OCI-LY1 (cell line): ENCODE measurements around the gene AKAP9.

Experiments used
- H2AFZ ChIP-seq: fragments of 200-600 bp; sonication (generic), shearing (Covaris generic); 2 replicates; pipeline ENCODE4 v1.6.0; 2014; ENCODE audit warnings: antibody characterized with exemption, mild to moderate bottlenecking, low read length
- H3F3A ChIP-seq: fragments of 200-600 bp; sonication (generic), shearing (Covaris generic); 2 replicates; pipeline ENCODE4 v1.6.0; 2014; ENCODE audit warnings: mild to moderate bottlenecking, antibody characterized with exemption, low read length, moderate library complexity; ENCODE audit not compliant: insufficient read depth
- H3K27ac ChIP-seq: fragments of 200-600 bp; sonication (generic); 2 replicates; pipeline ENCODE4 v1.5.1; 2014; ENCODE audit warnings: low read length, mixed run types, mild to moderate bottlenecking, low read depth; ENCODE audit not compliant: poor library complexity, severe bottlenecking
- H3K27me3 ChIP-seq: fragments of 200-600 bp; sonication (generic); 2 replicates; pipeline ENCODE4 v1.6.0; 2014; ENCODE audit warnings: antibody characterized with exemption, mild to moderate bottlenecking, low read length, moderate library complexity; ENCODE audit not compliant: insufficient read depth
- H3K36me3 ChIP-seq: fragments of 200-600 bp; sonication (generic); 2 replicates; pipeline ENCODE4 v1.6.1; 2014; ENCODE audit warnings: mild to moderate bottlenecking, antibody characterized with exemption, low read length, moderate library complexity, mixed read lengths; ENCODE audit not compliant: insufficient read depth
- H3K4me1 ChIP-seq: fragments of 200-600 bp; sonication (generic); 2 replicates; pipeline ENCODE4 v1.5.1; 2014; ENCODE audit warnings: mild to moderate bottlenecking, low read length, moderate library complexity; ENCODE audit not compliant: insufficient read depth, severe bottlenecking
- H3K4me2 ChIP-seq: fragments of 200-600 bp; sonication (generic), shearing (Covaris generic); 2 replicates; pipeline ENCODE4 v1.6.1; 2014; ENCODE audit warnings: low read length
- H3K4me3 ChIP-seq: fragments of 200-600 bp; sonication (generic); 2 replicates; pipeline ENCODE4 v1.5.1; 2014; ENCODE audit warnings: low read length, low read depth, mild to moderate bottlenecking, mixed read lengths; ENCODE audit not compliant: poor library complexity, severe bottlenecking
- H3K79me2 ChIP-seq: fragments of 200-600 bp; shearing (Covaris generic); 2 replicates; pipeline ENCODE4 v1.6.1; 2016; ENCODE audit warnings: mixed run types, low read length, mixed read lengths; ENCODE audit not compliant: insufficient read depth
- H3K9ac ChIP-seq: fragments of 200-600 bp; sonication (generic), shearing (Covaris generic); 2 replicates; pipeline ENCODE4 v1.6.1; 2014; ENCODE audit warnings: mild to moderate bottlenecking, low read length, mixed read lengths
- H3K9me2 ChIP-seq: fragments of 200-600 bp; sonication (generic), shearing (Covaris generic); 2 replicates; pipeline ENCODE4 v1.6.1; 2014; ENCODE audit warnings: low read depth, mild to moderate bottlenecking, low read length, mixed read lengths
- H3K9me3 ChIP-seq: fragments of 200-600 bp; shearing (Covaris generic); 2 replicates; pipeline ENCODE4 v1.6.1; 2014; ENCODE audit warnings: low read length, mixed read lengths
- H4K20me1 ChIP-seq: fragments of 200-600 bp; sonication (generic), shearing (Covaris generic); 2 replicates; pipeline ENCODE4 v1.6.0; 2016; ENCODE audit warnings: mild to moderate bottlenecking, low read length; ENCODE audit not compliant: insufficient read depth
- EZH2 ChIP-seq: fragments of 200-600 bp; sonication (generic), shearing (Covaris generic); IDR thresholded peaks from 2 replicates; pipeline ENCODE4 v1.8.0; 2017; ENCODE audit warnings: borderline replicate concordance, mixed run types, mild to moderate bottlenecking, antibody characterized with exemption, low read length, moderate library complexity, mixed read lengths
- TF ChIP-seq, protein P1 (sequence below): fragments of 200-600 bp; sonication (generic), shearing (Covaris generic); IDR thresholded peaks from 2 replicates; pipeline ENCODE4 v1.5.1; 2017; ENCODE audit warnings: mild to moderate bottlenecking, antibody characterized with exemption, low read length, moderate library complexity, mixed read lengths

AKAP9 gene

DNA sequence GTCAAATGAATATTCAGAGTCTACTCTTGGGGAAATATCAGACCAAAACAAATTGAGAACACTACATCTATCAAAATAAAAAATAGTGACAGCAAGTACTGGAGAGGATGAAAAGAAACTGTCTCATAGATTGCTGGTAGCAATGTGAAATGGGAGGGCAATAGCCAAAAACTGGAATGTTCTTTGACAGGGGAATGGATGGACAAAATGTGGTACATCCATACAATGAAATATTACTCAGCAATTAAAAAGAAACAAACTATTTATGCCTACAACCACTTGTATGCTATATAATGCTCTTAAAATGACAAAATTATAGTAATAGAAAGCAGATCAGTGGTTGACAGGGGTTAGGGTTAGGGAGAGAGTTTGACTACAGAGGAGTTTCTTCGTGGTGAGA lies 147.6 kb downstream of the AKAP9 start:
- H3K4me1 ChIP-seq, result no peaks in the 10 kb centered on the region
- H4K20me1 ChIP-seq, result no peaks in the 10 kb centered on the region
- H3K9me3 ChIP-seq, result no peaks in the 10 kb centered on the region
- no peaks in the 10 kb centered on the region for H3K9me2 ChIP-seq
- H2AFZ ChIP-seq, result no peak overlapping the region
- no peaks in the 10 kb centered on the region for H3K27me3 ChIP-seq
- no peak overlapping the region for H3K4me3 ChIP-seq
- H3K9ac ChIP-seq, result no peak overlapping the region
- no peak overlapping the region for H3K27ac ChIP-seq
- no peak overlapping the region for H3K4me2 ChIP-seq
- H3K36me3 ChIP-seq, result peaks cover 79% of the 10 kb centered on the region
- TF ChIP-seq, protein P1, sequence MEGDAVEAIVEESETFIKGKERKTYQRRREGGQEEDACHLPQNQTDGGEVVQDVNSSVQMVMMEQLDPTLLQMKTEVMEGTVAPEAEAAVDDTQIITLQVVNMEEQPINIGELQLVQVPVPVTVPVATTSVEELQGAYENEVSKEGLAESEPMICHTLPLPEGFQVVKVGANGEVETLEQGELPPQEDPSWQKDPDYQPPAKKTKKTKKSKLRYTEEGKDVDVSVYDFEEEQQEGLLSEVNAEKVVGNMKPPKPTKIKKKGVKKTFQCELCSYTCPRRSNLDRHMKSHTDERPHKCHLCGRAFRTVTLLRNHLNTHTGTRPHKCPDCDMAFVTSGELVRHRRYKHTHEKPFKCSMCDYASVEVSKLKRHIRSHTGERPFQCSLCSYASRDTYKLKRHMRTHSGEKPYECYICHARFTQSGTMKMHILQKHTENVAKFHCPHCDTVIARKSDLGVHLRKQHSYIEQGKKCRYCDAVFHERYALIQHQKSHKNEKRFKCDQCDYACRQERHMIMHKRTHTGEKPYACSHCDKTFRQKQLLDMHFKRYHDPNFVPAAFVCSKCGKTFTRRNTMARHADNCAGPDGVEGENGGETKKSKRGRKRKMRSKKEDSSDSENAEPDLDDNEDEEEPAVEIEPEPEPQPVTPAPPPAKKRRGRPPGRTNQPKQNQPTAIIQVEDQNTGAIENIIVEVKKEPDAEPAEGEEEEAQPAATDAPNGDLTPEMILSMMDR, result no peak
- no peak for TF ChIP-seq EZH2
- H3F3A ChIP-seq, result no peaks in the 10 kb centered on the region
- H3K79me2 ChIP-seq, result no peaks in the 10 kb centered on the region

DNA sequence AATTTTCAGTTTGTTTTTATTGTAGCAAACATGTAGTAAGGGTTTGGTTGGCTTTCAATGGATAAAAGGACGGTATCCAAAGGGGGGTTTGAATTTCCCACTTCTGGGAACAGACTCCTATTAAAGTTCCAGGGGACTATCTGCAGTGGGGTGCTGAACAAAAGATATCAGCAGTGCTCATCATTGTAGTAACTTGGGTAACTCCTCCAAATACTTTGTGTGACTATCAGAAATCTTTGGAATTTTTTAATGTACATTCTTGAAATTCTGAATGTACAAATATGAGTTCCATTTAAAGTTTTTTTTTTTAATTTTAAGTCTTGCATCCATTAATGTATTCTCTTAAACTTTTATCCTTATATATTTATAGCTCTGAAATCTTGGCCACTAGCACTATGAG lies 151.5 kb downstream of the AKAP9 start:
- H3K9me3 ChIP-seq, result no peaks in the 10 kb centered on the region
- H3K79me2 ChIP-seq, result no peaks in the 10 kb centered on the region
- no peak overlapping the region for H3K27ac ChIP-seq
- H3K9ac ChIP-seq, result no peak overlapping the region
- no peaks in the 10 kb centered on the region for H3F3A ChIP-seq
- H3K27me3 ChIP-seq, result no peaks in the 10 kb centered on the region
- peaks cover 67% of the 10 kb centered on the region for H3K36me3 ChIP-seq
- H3K4me3 ChIP-seq, result no peak overlapping the region
- H3K4me1 ChIP-seq, result no peaks in the 10 kb centered on the region
- no peaks in the 10 kb centered on the region for H3K9me2 ChIP-seq
- no peaks in the 10 kb centered on the region for H4K20me1 ChIP-seq
- no peak overlapping the region for H3K4me2 ChIP-seq
- TF ChIP-seq, protein P1, result no peak
- no peak for TF ChIP-seq EZH2
- H2AFZ ChIP-seq, result no peak overlapping the region

DNA sequence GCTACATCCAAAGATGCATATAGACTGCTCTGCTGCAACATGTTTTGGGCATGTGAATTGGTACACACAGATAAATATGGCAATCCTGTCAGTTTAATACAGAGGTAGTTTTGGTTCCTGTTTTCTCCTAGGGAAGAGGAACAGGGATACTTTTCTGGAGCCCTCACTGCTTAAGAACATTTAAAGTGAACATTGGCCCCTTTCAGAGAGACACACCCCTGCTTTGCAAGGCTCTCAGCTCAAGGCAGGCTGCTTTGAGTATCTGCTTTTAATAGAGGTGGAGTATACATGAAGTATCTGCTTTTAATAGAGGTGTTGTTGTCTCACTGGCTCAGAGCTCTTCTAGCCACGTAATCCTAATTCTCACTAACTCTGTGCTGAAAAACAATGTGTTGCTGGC lies 154.7 kb downstream of the AKAP9 start:
- Histone ChIP-seq H3K79me2 (no peaks in the 10 kb centered on the region), H3K4me3 (no peak overlapping the region)

More for the DNA sequence above, 154.7 kb downstream of the AKAP9 start:
- no peak overlapping the region for H3K9ac ChIP-seq
- no peak overlapping the region for H2AFZ ChIP-seq
- H3K4me2 ChIP-seq, result no peak overlapping the region
- H3K36me3 ChIP-seq, result peaks cover 70% of the 10 kb centered on the region
- H3K27ac ChIP-seq, result no peak overlapping the region
- no peaks in the 10 kb centered on the region for H3K9me3 ChIP-seq
- no peaks in the 10 kb centered on the region for H3K4me1 ChIP-seq
- TF ChIP-seq, protein P1, result no peak
- no peak for TF ChIP-seq EZH2
- no peaks in the 10 kb centered on the region for H3F3A ChIP-seq
- no peaks in the 10 kb centered on the region for H3K27me3 ChIP-seq
- H4K20me1 ChIP-seq, result no peaks in the 10 kb centered on the region
- H3K9me2 ChIP-seq, result no peaks in the 10 kb centered on the region
